ENCODE data around the gene ZNF470.

DNA sequence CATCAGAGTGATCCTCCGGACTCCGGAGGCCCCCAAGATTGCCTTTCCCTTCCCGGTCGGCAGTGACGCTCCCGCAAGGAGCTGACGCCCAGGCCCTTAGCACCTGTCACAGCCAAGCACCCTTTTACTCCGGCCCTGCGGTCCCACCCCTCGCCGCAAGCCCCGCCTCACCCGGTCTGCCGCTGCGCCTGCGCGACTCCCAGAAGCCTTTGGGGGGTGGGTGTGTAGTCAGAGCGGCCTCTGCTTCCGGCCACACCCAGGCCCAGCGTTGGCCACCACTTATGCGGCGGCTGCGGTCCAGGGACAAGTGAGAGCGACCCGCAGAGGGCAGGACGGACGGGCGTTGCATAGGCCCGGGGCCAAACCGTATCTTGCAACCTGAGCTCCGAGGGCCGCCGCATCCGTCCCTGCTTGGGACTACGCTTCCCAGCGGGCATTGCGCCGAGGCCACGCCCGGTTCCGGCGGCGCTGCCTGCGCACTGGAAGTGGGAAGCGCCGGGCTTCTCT is 29.0 kb upstream of the ZNF470 start:
- TF ChIP-seq, protein P1, sequence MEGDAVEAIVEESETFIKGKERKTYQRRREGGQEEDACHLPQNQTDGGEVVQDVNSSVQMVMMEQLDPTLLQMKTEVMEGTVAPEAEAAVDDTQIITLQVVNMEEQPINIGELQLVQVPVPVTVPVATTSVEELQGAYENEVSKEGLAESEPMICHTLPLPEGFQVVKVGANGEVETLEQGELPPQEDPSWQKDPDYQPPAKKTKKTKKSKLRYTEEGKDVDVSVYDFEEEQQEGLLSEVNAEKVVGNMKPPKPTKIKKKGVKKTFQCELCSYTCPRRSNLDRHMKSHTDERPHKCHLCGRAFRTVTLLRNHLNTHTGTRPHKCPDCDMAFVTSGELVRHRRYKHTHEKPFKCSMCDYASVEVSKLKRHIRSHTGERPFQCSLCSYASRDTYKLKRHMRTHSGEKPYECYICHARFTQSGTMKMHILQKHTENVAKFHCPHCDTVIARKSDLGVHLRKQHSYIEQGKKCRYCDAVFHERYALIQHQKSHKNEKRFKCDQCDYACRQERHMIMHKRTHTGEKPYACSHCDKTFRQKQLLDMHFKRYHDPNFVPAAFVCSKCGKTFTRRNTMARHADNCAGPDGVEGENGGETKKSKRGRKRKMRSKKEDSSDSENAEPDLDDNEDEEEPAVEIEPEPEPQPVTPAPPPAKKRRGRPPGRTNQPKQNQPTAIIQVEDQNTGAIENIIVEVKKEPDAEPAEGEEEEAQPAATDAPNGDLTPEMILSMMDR (IDR thresholded peaks at IDR 0.05; ENCODE audit: low read depth, low read length): no peak
- TF ChIP-seq EZH2phosphoT487 (IDR thresholded peaks at IDR 0.05; ENCODE audit: low read depth): no peak

All from OCI-LY3 (cell line).